SHP77 (cell line): Measurements from ENCODE around the gene RPS19.

ENCODE experiments used
- DNase-seq, 2 experiments: peaks; one replicate each; lab custom pipeline; 2025; lab: John Stamatoyannopoulos, UW

The RPS19 gene

DNA sequence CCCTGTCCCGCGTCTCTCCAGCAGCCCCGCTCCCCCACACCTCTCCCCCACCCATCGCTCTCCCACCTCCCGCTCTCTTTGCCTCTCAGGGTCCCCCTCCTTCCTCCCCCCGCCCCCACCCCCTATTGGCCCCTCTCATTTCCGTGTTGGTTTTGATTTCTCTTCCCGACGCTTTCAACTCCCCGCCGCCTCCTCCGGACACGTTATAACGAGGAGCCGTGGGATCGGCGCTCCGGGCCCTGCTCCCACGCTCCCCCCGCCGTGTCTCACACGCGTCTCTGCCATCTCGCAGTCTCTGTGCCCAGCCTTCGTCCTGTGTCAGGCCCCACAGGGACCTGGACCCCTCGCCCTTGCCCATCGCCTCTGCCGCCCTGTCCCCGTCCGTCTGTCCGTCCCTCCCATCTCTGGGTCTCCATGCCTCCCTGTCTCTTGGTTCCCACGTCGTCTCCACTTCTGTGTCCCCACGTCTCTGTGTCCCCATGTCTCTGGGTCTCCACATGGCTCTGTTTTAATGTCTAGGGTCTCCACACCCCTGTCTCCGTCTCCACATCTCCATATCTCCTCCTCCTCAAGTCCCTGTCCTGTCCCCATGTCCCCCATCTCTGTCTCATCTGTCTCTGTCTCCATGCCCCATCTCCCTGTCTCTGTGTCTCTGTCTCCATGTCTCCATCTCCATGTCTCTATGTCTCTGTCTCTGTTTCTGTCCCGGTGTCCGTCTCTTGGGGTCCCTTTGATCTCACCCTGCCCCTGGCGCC lies 55.1 kb downstream of the RPS19 start:
- DNase-seq, result no peak

DNA sequence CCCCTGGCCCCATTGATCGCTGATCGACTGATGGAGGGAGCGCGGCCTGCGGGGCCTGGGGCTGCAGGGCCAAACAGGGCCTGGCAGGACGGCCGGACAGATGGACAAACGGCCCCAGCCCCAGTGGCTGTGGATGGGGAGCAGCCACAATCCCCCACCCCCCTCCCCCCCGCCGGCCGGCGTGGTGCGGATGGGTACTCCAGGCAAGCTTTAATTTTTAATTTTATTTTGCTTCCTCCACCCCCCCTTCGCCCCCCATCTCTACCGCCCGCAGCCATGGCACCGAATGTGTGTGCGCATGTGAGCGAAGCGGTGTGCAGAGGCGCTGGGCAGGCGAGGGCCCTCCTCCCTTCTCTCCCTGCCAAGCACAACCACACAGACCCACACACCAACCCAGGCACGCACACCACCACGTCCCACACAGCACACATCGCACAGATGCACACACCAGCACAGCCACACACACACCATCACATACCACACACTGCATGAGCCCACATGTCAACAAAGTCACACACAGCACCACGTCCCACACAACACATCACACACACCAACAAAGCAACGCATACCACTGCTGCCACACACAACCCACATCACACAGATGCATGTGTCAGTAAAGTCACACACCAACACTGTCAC lies 55.8 kb downstream of the RPS19 start:
- no peak for DNase-seq

DNA sequence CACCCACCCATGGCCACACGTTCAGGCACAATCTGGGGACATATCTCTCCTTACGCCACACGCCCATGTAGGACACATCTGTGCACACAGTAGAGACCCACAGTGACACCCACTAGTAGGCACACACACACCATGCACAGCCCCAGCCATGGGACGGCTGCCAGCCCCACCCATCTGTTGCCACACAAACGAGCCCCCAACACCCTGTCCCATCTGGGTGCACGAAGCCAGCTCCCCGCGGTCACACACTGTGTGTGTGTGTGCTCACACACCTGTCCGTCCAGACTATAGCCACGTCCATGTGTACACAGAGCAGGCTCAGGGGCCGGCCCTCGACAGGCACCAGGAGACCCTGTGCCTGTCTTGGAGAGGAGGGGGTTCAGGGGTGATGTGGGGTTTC lies 57.6 kb downstream of the RPS19 start:
- DNase-seq, result no peak

DNA sequence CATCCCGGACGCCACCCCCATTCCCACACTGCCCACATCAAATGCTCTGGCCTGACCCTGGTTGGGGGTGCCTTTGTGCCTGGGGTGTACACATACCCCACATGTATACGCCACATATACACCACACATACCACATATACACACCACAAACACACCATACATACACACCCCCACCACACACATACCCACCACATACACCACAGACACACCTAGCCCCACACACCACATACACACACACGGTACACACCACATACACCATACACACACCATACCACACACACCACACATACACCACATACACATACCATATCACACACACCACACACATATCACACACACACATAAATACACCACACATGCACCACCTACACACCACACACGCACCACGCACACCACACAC lies 58.0 kb downstream of the RPS19 start:
- no peak for DNase-seq

DNA sequence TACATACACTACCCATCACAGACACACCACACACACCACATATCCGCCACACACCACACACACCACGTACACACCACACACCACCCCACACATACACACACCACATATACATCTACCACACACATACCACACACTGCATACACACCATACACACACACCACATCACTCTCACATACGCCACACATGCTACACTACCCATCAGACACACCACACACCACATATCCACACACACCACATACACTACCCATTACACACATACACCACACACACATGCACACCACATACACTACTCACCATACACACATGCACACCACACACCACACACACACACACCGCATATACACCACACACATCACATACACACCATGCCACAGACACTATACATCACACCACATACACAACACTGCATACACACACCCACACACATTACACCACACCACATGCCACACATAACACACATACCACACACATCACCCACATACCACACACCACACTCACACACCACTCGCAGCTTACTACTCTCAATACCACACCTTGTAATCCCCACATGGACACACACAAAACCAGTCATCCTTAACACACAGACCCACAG lies 58.7 kb downstream of the RPS19 start:
- no peak for DNase-seq

DNA sequence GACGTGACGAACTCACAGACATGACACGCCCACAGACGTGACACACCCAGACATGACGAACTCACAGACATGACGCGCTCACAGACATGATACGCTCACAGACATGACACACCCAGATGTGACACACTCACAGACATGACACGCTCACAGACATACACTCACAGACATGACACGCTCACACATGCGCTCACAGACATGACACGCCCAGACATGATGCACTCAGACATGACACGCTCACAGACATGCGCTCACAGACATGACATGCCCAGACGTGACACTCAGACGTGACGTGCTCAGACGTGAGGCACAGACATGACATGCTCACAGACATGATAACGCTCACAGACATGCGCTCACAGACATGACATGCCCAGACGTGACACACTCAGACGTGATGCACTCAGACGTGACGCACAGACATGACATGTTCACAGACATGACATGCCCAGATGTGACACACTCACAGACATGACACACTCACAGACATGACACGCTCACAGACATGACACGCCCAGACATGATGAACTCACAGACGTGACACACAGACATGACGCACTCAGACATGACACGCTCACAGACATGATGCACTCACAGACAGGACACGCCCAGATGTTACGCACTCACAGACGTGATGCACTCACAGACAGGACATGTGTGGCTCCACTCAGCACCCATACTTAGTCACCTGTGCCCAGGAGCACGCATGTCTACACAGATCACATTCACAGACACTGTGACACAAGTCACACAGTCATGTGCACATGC lies 60.1 kb downstream of the RPS19 start:
- no peak for DNase-seq

DNA sequence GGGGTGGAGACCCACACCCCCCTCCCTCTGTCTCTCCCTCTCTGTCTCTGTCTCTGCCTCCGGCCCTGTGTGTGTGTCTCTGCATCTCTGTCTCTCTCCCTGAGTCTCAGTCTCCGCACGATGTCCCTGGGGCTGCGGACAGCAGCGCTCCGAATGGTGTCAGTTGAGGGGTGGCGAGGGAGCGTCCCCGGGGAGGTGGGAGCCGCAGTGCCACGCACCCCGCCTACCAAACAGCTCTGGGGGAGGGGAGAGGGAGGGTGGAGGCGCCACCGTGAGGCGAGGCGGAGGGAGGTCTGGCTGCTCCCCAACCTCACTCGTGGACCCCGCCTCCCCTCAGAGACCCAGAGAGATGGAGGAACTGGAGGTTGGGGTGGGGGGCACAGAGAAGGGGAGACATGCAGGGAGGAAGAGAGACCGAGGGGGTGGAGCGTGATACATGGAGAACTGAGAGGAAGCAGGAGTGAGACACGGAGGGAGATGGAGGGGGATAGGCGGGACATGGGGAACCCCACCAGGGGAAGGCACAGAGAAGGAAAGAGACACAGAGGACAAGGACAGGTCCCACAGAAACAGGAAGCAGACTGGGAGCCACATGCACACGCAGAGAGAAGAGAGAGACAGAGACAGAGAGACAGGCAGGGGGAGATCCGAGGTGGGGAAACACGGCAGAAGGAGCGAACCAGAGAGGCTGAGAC lies 61.0 kb downstream of the RPS19 start:
- no peak for DNase-seq

DNA sequence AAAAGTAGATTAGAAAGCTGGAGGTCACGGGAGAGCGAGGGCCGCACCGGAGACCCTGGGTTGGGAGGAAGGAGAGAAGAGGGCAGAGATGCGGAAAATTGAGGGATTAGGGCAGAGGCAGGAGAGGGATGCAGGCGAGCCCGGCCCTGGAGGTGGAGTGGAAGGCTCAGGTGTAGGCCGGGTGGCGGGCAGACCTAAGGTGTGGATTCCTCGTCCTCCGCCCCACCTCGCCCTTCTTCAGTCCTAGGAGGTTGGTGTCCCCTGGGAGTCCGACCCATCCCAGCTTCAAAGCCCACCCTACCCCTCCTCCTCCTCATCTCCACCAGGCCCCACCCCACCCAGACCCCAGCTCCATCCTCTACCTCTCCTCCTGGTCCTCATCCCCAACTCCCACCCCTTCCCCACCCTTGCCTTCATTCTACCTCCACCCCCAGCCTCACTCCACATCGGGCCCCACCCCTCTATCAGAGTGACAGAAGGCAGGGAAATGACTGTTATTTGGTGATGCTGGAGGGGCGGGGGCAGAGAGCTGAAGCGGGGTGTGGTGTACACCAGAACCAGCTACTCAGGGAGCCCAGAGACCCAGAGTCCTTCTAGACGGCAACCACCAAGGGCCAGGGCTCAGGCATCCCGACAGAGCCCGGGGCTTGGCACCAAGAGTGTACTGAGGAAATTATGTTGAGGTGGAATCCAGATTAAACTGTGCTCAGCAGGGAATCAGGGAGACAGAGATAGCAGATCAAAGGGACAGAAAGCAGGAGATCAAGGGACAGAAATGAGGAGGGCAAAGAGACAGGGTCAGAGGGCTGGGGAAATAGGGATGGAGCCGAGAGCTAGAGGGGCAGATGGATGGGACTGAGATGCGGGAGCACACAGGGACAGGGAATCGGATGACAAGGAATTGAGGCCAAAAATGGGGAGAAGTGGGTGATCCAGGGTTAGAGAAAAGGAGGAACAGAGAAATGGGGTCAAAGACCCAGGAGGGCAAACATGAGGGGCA lies 61.8 kb downstream of the RPS19 start:
- DNase-seq, result no peak
